Psoas muscle (tissue), 8 donors: Measurements from ENCODE around the gene ZNF691. TPM values are rescaled to one million over a fixed set of nuclear protein-coding genes. Genes with fewer than 3 reads are reported as not detected.

Source experiments
- ATAC-seq, 4 donors: fragments of 200-7000 bp; cut with Tn5 transposase; one replicate each; pipeline ENCODE4 v1.9.1; 2020; ENCODE audit warnings: moderate library complexity in 3 of 4, mild to moderate bottlenecking in 2 of 4
- DNase-seq, 2 donors: peaks; one replicate each; pipeline ENCODE4 v3.0.0-alpha.2; 2020
- H3K27ac ChIP-seq: fragments of 200-600 bp; one replicate; pipeline ENCODE4 v1.8.0; 2022
- H3K27me3 ChIP-seq, 3 donors: fragments of 200-600 bp in 1 of 3; one replicate each; pipeline versions ENCODE4 v1.6.1 to v1.8.0; 2013 to 2022; ENCODE audit warnings: low read length in 2 of 3, mild to moderate bottlenecking in 2 of 3, moderate library complexity in 1 of 3; ENCODE audit not compliant: insufficient read depth in 3 of 3
- H3K36me3 ChIP-seq, 2 donors: fragments of 200-600 bp in 1 of 2; one replicate each; pipeline versions ENCODE4 v1.6.1 to v1.8.0; 2013 to 2022; ENCODE audit warnings: low read depth in 1 of 2, mild to moderate bottlenecking in 1 of 2, moderate library complexity in 1 of 2; ENCODE audit not compliant: insufficient read depth in 1 of 2
- H3K4me1 ChIP-seq: fragments of 200-600 bp; one replicate; pipeline ENCODE4 v1.8.0; 2022
- H3K4me3 ChIP-seq: fragments of 200-600 bp; one replicate; pipeline ENCODE4 v1.8.0; 2022; ENCODE audit warnings: mild to moderate bottlenecking
- H3K9me3 ChIP-seq: fragments of 200-600 bp; one replicate; pipeline ENCODE4 v1.8.0; 2022
- CTCF ChIP-seq: fragments of 200-600 bp; IDR thresholded peaks from one replicate; pipeline ENCODE4 v1.8.0; 2022; ENCODE audit warnings: antibody characterized with exemption
- WGBS, 3 donors: extraction: QIAGEN DNeasy Blood & Tissue Kit; methylation state at CpG; one replicate each; pipeline versions ENCODE4 v1.1.6 to v1.1.7; 2013; 5-methylcytosine and 5-hydroxymethylcytosine counted together
- intact Hi-C, 2 donors: fragments of 100-400 bp; cut with DNase I; formaldehyde crosslinking; loops; one replicate each; pipeline versions ENCODE4 v1.11.0 to v1.14.2; 2022
- polyA plus RNA-seq, 3 donors: library from polyadenylated mRNA; stranded (reverse); fragments of 200-250 nt; gene quantifications; one replicate each; pipeline ENCODE4 v1.2.3, GENCODE V29; 2013
- total RNA-seq, 4 donors: library from RNA; stranded (reverse); fragmentation: NEBNext Ultra II Directional in 2 of 4; extraction: Animal tissue kit (Norgen Biotek cat#: 25700) in 2 of 4; gene quantifications; one replicate each; pipeline versions ENCODE4 v1.2.1 to v1.2.4, GENCODE V29; 2021 to 2023
- donor health status: healthy with polysubstance abuse.
- donor health status: DM: no; HTN: no; CAD: no; lungs with moderate emphysema.
- donor health status: Bipolar disorder and iron deficiency.
- donor health status: healthy.
- donor health status: DM: yes; HTN: yes; CAD: no.
- donor health status: DM: no; HTN: no; CAD: no.
- donor health status: DM: no; HTN: no; CAD: no.
- donor health status: DM: yes; HTN: yes; CAD: no.

Gene ZNF691
- total and polyA plus RNA-seq, 7 donors, result 4.8 to 10.8 (median 7.0) TPM

- no peak overlapping the region for H3K4me3 ChIP-seq
- DNase-seq, result no peak
- H3K27me3 ChIP-seq, result peaks cover 0 to 3% (median 0%) of the 10 kb centered on the region in 3 donors
- H3K4me1 ChIP-seq, result no peaks in the 10 kb centered on the region
- H3K36me3 ChIP-seq, result no peaks in the 10 kb centered on the region
- TF ChIP-seq CTCF, result no peak
- no peaks in the 10 kb centered on the region for H3K9me3 ChIP-seq
- ATAC-seq, result no peak
- WGBS, 3 donors, result 64 to 73% (median 67%) methylated on average over 21 of the region's 21 CpGs
- H3K27ac ChIP-seq, result no peak overlapping the region
- intact Hi-C loops, result no loop called here
Observed at GRCh38 chr1:42886800-42887199, 40.4 kb downstream of the ZNF691 start.

- no peaks in the 10 kb centered on the region for H3K36me3 ChIP-seq
- no peak for ATAC-seq
- WGBS, 3 donors, result 92 to 94% (median 93%) methylated on average over 18 to 20 of the region's 20 CpGs
- intact Hi-C loops, result no loop called here
- H3K4me3 ChIP-seq, result no peak overlapping the region
- no peaks in the 10 kb centered on the region for H3K27me3 ChIP-seq
- H3K4me1 ChIP-seq, result no peaks in the 10 kb centered on the region
- no peak overlapping the region for H3K27ac ChIP-seq
- H3K9me3 ChIP-seq, result no peaks in the 10 kb centered on the region
- TF ChIP-seq CTCF, result no peak
- DNase-seq, result no peak
Observed at GRCh38 chr1:42887366-42887765, 41.0 kb downstream of the ZNF691 start.

GRCh38 chr1:42888013-42888633 lies 41.7 kb downstream of the ZNF691 start:
- Histone ChIP-seq H3K4me3 (no peak overlapping the region), H3K27me3 (no peaks in the 10 kb centered on the region), H3K4me1 (no peaks in the 10 kb centered on the region), H3K27ac (no peak overlapping the region), H3K9me3 (no peaks in the 10 kb centered on the region), H3K36me3 (no peaks in the 10 kb centered on the region)
- ATAC-seq (no peak), DNase-seq (no peak)
- intact Hi-C loops, result no loop called here
- WGBS, 3 donors, result 86 to 90% (median 89%) methylated on average over 31 of the region's 31 CpGs
- TF ChIP-seq CTCF, result no peak

GRCh38 chr1:42889264-42889663 lies 42.9 kb downstream of the ZNF691 start:
- intact Hi-C loops, result no loop called here
- H3K27me3 ChIP-seq, result no peaks in the 10 kb centered on the region
- 79 to 94% (median 90%) methylated on average over 4 of the region's 4 CpGs for WGBS, 3 donors
- no peak overlapping the region for H3K4me3 ChIP-seq
- H3K36me3 ChIP-seq, result no peaks in the 10 kb centered on the region
- H3K4me1 ChIP-seq, result no peaks in the 10 kb centered on the region
- no peaks in the 10 kb centered on the region for H3K9me3 ChIP-seq
- DNase-seq (no peak), ATAC-seq (no peak)
- TF ChIP-seq CTCF, result no peak
- no peak overlapping the region for H3K27ac ChIP-seq
